ENCODE data around the gene LY6G6C. TPM values are rescaled to one million over a fixed set of nuclear protein-coding genes. Genes with fewer than 3 reads are reported as not detected.

The LY6G6C gene
- total RNA-seq, 4 donors from 2014 or later: 1.4 TPM; not detected in 3

DNA sequence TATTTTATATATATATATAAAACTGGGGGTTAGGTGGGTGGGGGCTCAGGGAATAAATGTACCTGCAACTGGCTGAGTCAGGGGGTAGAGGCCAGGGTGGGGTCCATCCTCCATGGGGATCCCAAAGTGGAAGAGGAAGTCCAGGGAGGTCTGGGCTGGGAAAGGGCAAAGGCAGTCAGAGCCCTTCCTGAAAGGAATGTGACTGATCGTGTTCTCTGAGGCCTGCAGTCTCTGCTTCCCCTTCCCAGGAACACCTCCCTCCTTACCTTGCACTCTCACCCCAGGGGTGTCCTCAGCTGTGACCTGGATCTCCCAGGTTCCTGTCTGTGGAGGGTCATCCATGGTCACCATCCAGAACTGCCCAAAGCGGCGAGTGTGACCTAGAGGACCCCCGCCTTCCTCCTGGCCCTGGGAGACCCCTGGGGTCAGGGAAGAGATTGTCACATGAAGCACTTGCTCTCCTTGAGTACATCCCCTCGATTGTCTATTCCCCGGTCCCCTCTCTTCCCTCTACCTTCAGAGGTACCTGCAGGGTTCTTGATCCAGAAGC is 45.6 kb upstream of the LY6G6C start:
- H3K9me3 ChIP-seq: no peaks in the 10 kb centered on the region
- no peaks in the 10 kb centered on the region for H3K4me1 ChIP-seq
- TF ChIP-seq CTCF (IDR thresholded peaks at IDR 0.05) (no peak), POLR2A (IDR thresholded peaks at IDR 0.05) (no peak)
- intact Hi-C loops (cut with DNase I; ENCODE audit: low total_unique reads): no loop called here
- H3K27me3 ChIP-seq: no peaks in the 10 kb centered on the region
- H3K27ac ChIP-seq: no peak overlapping the region
- H3K4me3 ChIP-seq: no peak overlapping the region
- no peak for DNase-seq
- no peaks in the 10 kb centered on the region for H3K36me3 ChIP-seq

GRCh38 chr6:31765910-31766794 is 44.6 kb upstream of the LY6G6C start:
- H3K4me3 ChIP-seq: no peak overlapping the region
- H3K27ac ChIP-seq: peak overlapping the region in 1 of 2 donors; percentile 11
- DNase-seq: no peak
- no peaks in the 10 kb centered on the region for H3K27me3 ChIP-seq
- no peaks in the 10 kb centered on the region for H3K36me3 ChIP-seq
- intact Hi-C loops (cut with DNase I; ENCODE audit: low total_unique reads): no loop called here
- no peaks in the 10 kb centered on the region for H3K4me1 ChIP-seq
- no peak for TF ChIP-seq POLR2A (IDR thresholded peaks at IDR 0.05)
- TF ChIP-seq CTCF (IDR thresholded peaks at IDR 0.05): peak in 1 of 4 experiments; percentile 3
- H3K9me3 ChIP-seq: no peaks in the 10 kb centered on the region

- no peak overlapping the region for H3K27ac ChIP-seq
- no peaks in the 10 kb centered on the region for H3K27me3 ChIP-seq
- no peak for TF ChIP-seq CTCF (IDR thresholded peaks at IDR 0.05)
- TF ChIP-seq POLR2A (IDR thresholded peaks at IDR 0.05): no peak
- H3K4me1 ChIP-seq: no peaks in the 10 kb centered on the region
- H3K4me3 ChIP-seq: no peak overlapping the region
- no peaks in the 10 kb centered on the region for H3K9me3 ChIP-seq
- intact Hi-C loops (cut with DNase I; ENCODE audit: low total_unique reads): no loop called here
- H3K36me3 ChIP-seq: no peaks in the 10 kb centered on the region
- no peak for DNase-seq
Measured at GRCh38 chr6:31765559-31765909, 44.0 kb upstream of the LY6G6C start.

DNA sequence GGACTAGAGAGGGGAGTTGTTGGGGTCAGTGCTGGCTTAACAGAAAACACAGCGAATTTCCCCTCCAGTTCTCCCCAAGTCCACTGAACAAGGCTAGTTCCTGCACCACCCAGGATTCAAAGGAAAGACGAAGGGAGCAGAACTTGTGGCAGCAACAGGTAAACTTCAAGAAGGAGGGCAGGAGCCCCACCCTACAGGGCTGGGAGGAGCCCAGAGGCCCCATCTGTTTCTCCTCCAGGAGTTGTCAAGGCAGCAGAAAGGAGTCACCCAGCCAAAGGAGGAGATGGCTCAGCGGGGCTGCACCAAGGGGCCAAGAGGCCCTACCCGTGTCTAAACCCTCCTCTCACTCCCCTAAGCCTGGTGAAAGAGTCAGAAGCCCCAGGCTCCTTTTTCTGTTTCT is 42.7 kb upstream of the LY6G6C start:
- DNase-seq: no peak
- Histone ChIP-seq H3K27ac (peak overlapping the region; percentile 24 to 48), H3K4me3 (no peak overlapping the region), H3K27me3 (no peaks in the 10 kb centered on the region), H3K36me3 (no peaks in the 10 kb centered on the region), H3K4me1 (no peaks in the 10 kb centered on the region), H3K9me3 (no peaks in the 10 kb centered on the region)
- intact Hi-C loops (cut with DNase I; ENCODE audit: low total_unique reads): no loop called here
- TF ChIP-seq POLR2A (IDR thresholded peaks at IDR 0.05) (no peak), CTCF (IDR thresholded peaks at IDR 0.05) (no peak)

DNA sequence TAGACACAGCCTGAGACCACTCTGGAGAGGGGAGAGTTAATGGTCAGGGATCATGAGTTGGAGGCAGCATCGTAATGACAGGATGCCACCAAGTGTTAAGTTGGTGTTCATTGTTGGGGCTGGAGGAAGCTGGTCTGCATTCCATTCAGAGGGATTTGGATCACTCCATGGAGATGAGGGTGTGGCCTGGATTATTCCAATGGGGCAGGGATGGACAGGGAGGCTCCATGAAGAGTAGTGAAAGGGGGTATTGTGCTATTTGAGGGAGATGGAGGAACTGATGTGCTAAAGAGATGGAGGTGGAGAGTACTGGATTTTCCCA is 42.0 kb upstream of the LY6G6C start:
- no peaks in the 10 kb centered on the region for H3K4me1 ChIP-seq
- no peaks in the 10 kb centered on the region for H3K9me3 ChIP-seq
- H3K4me3 ChIP-seq: no peak overlapping the region
- no peak for TF ChIP-seq POLR2A (IDR thresholded peaks at IDR 0.05)
- TF ChIP-seq CTCF (IDR thresholded peaks at IDR 0.05): no peak
- intact Hi-C loops (cut with DNase I; ENCODE audit: low total_unique reads): no loop called here
- no peaks in the 10 kb centered on the region for H3K36me3 ChIP-seq
- no peak for DNase-seq
- no peaks in the 10 kb centered on the region for H3K27me3 ChIP-seq
- H3K27ac ChIP-seq: peak overlapping the region in 1 of 2 donors; percentile 48
